CD14-positive monocyte (primary cell): ENCODE results near the gene CCNL1. TPM values are rescaled to one million over a fixed set of nuclear protein-coding genes. Genes with fewer than 3 reads are reported as not detected.

ENCODE experiments used
- DNase-seq, 3 donors: peaks; one replicate each; pipeline ENCODE4 v3.0.0-alpha.2; 2011 to 2022
- H2AFZ ChIP-seq: 2 replicates; pipeline ENCODE4 v1.6.0; 2012; ENCODE audit warnings: mild to moderate bottlenecking, low read depth, low read length, inconsistent platforms; ENCODE audit not compliant: insufficient read depth, poor library complexity, severe bottlenecking
- H3K27ac ChIP-seq, 2 donors: 1 replicate in 1 of 2; 2 replicates in 1 of 2; pipeline ENCODE4 v1.5.1; 2012 to 2013; ENCODE audit warnings: low read length in 2 of 2, control low read depth in 1 of 2, inconsistent platforms in 1 of 2, low read depth in 1 of 2, mild to moderate bottlenecking in 1 of 2
- H3K27me3 ChIP-seq, 2 donors: one replicate each; pipeline versions ENCODE4 v1.6.0 to v1.6.1; 2011 to 2013; ENCODE audit warnings: low read length in 2 of 2; ENCODE audit not compliant: control insufficient read depth in 2 of 2, insufficient read depth in 2 of 2
- H3K36me3 ChIP-seq, 2 donors: replicated peaks in 1 of 2; 1 replicate in 1 of 2; 2 replicates in 1 of 2; pipeline versions ENCODE4 v1.5.1 to v1.6.1; 2012 to 2013; ENCODE audit warnings: low read length in 2 of 2, control low read depth in 1 of 2, inconsistent platforms in 1 of 2, mild to moderate bottlenecking in 1 of 2; ENCODE audit not compliant: insufficient read depth in 2 of 2, control insufficient read depth in 1 of 2
- H3K4me1 ChIP-seq, 2 donors: 1 replicate in 1 of 2; 2 replicates in 1 of 2; pipeline versions ENCODE4 v1.5.1 to v1.6.1; 2012 to 2013; ENCODE audit warnings: low read length in 2 of 2, control low read depth in 1 of 2, inconsistent platforms in 1 of 2, mild to moderate bottlenecking in 1 of 2, moderate library complexity in 1 of 2; ENCODE audit not compliant: insufficient read depth in 2 of 2, control insufficient read depth in 1 of 2
- H3K4me2 ChIP-seq: replicated peaks from 2 replicates; pipeline ENCODE3; 2012; ENCODE audit warnings: low read length, moderate library complexity, mild to moderate bottlenecking; ENCODE audit not compliant: poor library complexity, severe bottlenecking; ENCODE audit errors: extremely low read depth
- H3K4me3 ChIP-seq, 3 experiments: fragments of 200-600 bp in 1 of 3; sonication (generic) in 1 of 3; replicated peaks in 1 of 3; 1 replicate in 2 of 3; 2 replicates in 1 of 3; pipeline ENCODE4 v1.5.1; 2011 to 2013; ENCODE audit warnings: low read length in 3 of 3, mild to moderate bottlenecking in 3 of 3, control low read depth in 2 of 3, low read depth in 2 of 3, inconsistent platforms in 1 of 3, moderate library complexity in 1 of 3
- H3K79me2 ChIP-seq: 2 replicates; pipeline ENCODE4 v1.6.0; 2012; ENCODE audit warnings: mild to moderate bottlenecking, control low read depth, inconsistent platforms, low read length, moderate library complexity; ENCODE audit not compliant: insufficient read depth
- H3K9ac ChIP-seq: 2 replicates; pipeline ENCODE4 v1.6.0; 2017; ENCODE audit warnings: low read length, mild to moderate bottlenecking; ENCODE audit not compliant: insufficient read depth, poor library complexity, severe bottlenecking
- H3K9me3 ChIP-seq, 2 donors: replicated peaks in 1 of 2; 1 replicate in 1 of 2; 2 replicates in 1 of 2; pipeline versions ENCODE4 v1.5.1 to v1.6.1; 2012 to 2013; ENCODE audit warnings: low read length in 2 of 2, control low read depth in 1 of 2; ENCODE audit not compliant: control insufficient read depth in 1 of 2, insufficient read depth in 1 of 2
- H4K20me1 ChIP-seq: 2 replicates; pipeline ENCODE4 v1.6.0; 2012; ENCODE audit warnings: mild to moderate bottlenecking, low read length, control low read depth, moderate library complexity; ENCODE audit not compliant: insufficient read depth
- H3K27ac Mint-ChIP-seq, 7 donors: one replicate each; pipeline ENCODE4 v1.8.0; 2020; ENCODE audit warnings: mild to moderate bottlenecking in 7 of 7, mixed read lengths in 7 of 7, moderate library complexity in 6 of 7, inconsistent platforms in 2 of 7
- H3K27me3 Mint-ChIP-seq, 3 donors: one replicate each; pipeline ENCODE4 v1.8.0; 2021 to 2022; ENCODE audit warnings: low read depth in 3 of 3, mild to moderate bottlenecking in 3 of 3, mixed read lengths in 3 of 3, moderate library complexity in 3 of 3, inconsistent platforms in 1 of 3
- H3K36me3 Mint-ChIP-seq, 2 donors: one replicate each; pipeline ENCODE4 v1.8.0; 2020; ENCODE audit warnings: mixed read lengths in 2 of 2, inconsistent platforms in 1 of 2, mild to moderate bottlenecking in 1 of 2
- H3K4me1 Mint-ChIP-seq: one replicate; pipeline ENCODE4 v1.8.0; 2020; ENCODE audit warnings: mild to moderate bottlenecking, mixed read lengths
- H3K4me3 Mint-ChIP-seq, 2 donors: one replicate each; pipeline ENCODE4 v1.8.0; 2020; ENCODE audit warnings: mild to moderate bottlenecking in 2 of 2, mixed read lengths in 2 of 2, moderate library complexity in 1 of 2
- H3K9me3 Mint-ChIP-seq, 7 donors: one replicate each; pipeline ENCODE4 v1.8.0; 2020 to 2022; ENCODE audit warnings: mixed read lengths in 7 of 7, mild to moderate bottlenecking in 6 of 7, moderate library complexity in 6 of 7, inconsistent platforms in 2 of 7
- WGBS: methylation state at CpG from one replicate; pipeline ENCODE4 v1.1.5; 2013; ENCODE audit warnings: missing lambda C conversion rate; ENCODE audit not compliant: insufficient coverage; 5-methylcytosine and 5-hydroxymethylcytosine counted together
- intact Hi-C, 2 donors: fragments of 100-400 bp; cut with micrococcal nuclease; formaldehyde crosslinking; loops; one replicate each; pipeline versions ENCODE4 v1.15.0 to v1.15.1; 2023
- polyA plus RNA-seq, 3 donors: library from polyadenylated mRNA; depleted of rRNA in 1 of 3; unstranded in 2 of 3; stranded (reverse) in 1 of 3; fragments of 300-500 nt in 2 of 3; fragments of >200 nt in 1 of 3; fragmentation: Illumina TruSeq in 2 of 3; gene quantifications; 1 replicate in 2 of 3; 2 replicates in 1 of 3; pipeline ENCODE4 v1.2.3, GENCODE V29; 2012 to 2021
- TF ChIP-seq, protein P1 (sequence below): fragments of 200-600 bp; IDR thresholded peaks from one replicate; pipeline ENCODE4 v1.8.0; 2022; ENCODE audit warnings: antibody characterized with exemption, mild to moderate bottlenecking

The CCNL1 gene
- polyA plus RNA-seq, 3 donors, result 32.0 to 751 (median 42.3) TPM

DNA sequence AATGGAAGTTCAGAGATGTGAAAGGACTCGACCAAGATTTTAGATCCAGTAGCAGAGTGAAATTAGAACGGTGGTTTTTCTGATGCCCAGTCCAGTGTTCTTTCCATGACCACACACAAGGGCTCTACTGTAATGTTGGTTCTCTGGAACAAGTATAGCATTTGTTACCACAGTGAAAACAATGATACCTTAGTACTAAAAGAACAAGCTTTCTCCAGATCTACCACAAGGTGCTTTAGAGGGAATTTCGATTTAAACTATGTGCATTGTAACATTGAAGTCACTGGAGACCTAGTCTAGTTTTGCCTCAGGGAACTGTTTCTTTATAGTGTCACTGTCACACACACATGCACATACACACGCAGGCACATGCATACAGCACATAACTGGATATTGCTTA lies 12.8 kb upstream of the CCNL1 start:
- no peak overlapping the region for H3K27ac ChIP-seq

DNA sequence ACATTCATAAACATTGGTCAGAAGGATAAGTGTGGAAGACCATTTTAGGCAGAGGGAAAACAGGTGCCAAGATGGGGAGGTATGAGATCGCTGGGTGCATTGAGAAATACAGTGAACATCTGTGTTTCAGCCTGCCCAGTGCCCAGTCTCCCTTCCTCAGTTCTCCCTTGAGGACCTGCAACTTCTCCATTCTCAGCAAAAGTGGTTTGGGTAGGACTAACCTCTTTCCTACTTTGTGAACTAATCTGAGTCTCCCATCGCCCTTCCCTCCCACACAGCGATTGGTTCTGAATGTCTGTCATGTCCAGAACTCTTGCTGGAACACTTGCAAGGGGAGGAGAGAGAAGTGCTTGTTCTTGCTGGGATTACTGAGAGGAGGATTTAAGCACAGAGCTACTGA lies 10.9 kb upstream of the CCNL1 start:
- peak overlapping the region; percentile 24 for H3K4me2 ChIP-seq
- peaks cover 0 to 1% (median 0%) of the 10 kb centered on the region in 3 donors for H3K27me3 Mint-ChIP-seq
- peak overlapping the region; percentile 74 to 89 (median 82) for H3K27ac Mint-ChIP-seq
- H3K4me3 Mint-ChIP-seq, result peak overlapping the region in 1 of 2 donors; percentile 72
- no peaks in the 10 kb centered on the region for H3K9me3 ChIP-seq
- WGBS, result no CpG with 5 or more reads among the region's 3 CpGs
- no peaks in the 10 kb centered on the region for H3K36me3 ChIP-seq
- no peak overlapping the region for H3K9ac ChIP-seq
- peaks cover under 1% of the 10 kb centered on the region for H3K79me2 ChIP-seq
- peak overlapping the region; percentile 77 for H2AFZ ChIP-seq
- H3K4me1 Mint-ChIP-seq, result peaks cover 20% of the 10 kb centered on the region
- no peaks in the 10 kb centered on the region for H4K20me1 ChIP-seq
- peak; percentile 39 to 55 (median 44) for DNase-seq
- H3K36me3 Mint-ChIP-seq, result no peaks in the 10 kb centered on the region
- H3K4me3 ChIP-seq, result peak overlapping the region in 1 of 3 experiments; percentile 9
- H3K27ac ChIP-seq, result peak overlapping the region; percentile 8 to 66
- TF ChIP-seq, protein P1, sequence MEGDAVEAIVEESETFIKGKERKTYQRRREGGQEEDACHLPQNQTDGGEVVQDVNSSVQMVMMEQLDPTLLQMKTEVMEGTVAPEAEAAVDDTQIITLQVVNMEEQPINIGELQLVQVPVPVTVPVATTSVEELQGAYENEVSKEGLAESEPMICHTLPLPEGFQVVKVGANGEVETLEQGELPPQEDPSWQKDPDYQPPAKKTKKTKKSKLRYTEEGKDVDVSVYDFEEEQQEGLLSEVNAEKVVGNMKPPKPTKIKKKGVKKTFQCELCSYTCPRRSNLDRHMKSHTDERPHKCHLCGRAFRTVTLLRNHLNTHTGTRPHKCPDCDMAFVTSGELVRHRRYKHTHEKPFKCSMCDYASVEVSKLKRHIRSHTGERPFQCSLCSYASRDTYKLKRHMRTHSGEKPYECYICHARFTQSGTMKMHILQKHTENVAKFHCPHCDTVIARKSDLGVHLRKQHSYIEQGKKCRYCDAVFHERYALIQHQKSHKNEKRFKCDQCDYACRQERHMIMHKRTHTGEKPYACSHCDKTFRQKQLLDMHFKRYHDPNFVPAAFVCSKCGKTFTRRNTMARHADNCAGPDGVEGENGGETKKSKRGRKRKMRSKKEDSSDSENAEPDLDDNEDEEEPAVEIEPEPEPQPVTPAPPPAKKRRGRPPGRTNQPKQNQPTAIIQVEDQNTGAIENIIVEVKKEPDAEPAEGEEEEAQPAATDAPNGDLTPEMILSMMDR, result no peak
- no peaks in the 10 kb centered on the region for H3K27me3 ChIP-seq
- peaks cover 0 to 3% (median 0%) of the 10 kb centered on the region in 7 donors for H3K9me3 Mint-ChIP-seq
- H3K4me1 ChIP-seq, result peaks cover 20 to 23% of the 10 kb centered on the region in 2 donors
- intact Hi-C loops, result no loop called here

More for the DNA sequence above, 12.8 kb upstream of the CCNL1 start:
- DNase-seq, result no peak
- Histone ChIP-seq H3K4me3 (no peak overlapping the region), H3K79me2 (peaks cover 19% of the 10 kb centered on the region), H3K9me3 (no peaks in the 10 kb centered on the region), H3K4me1 (peaks cover 31 to 32% of the 10 kb centered on the region in 2 donors), H3K36me3 (no peaks in the 10 kb centered on the region), H2AFZ (no peak overlapping the region), H3K4me2 (no peak overlapping the region), H4K20me1 (no peaks in the 10 kb centered on the region), H3K9ac (no peak overlapping the region), H3K27me3 (no peaks in the 10 kb centered on the region)
- TF ChIP-seq, protein P1, result no peak
- H3K27me3 Mint-ChIP-seq, result peaks cover 0 to 1% (median 0%) of the 10 kb centered on the region in 3 donors
- H3K27ac Mint-ChIP-seq, result peak overlapping the region in 1 of 7 donors; percentile 10
- H3K36me3 Mint-ChIP-seq, result peaks cover 5 to 7% of the 10 kb centered on the region in 2 donors
- H3K4me3 Mint-ChIP-seq, result no peak overlapping the region
- H3K9me3 Mint-ChIP-seq, result peaks cover 0 to 3% (median 0%) of the 10 kb centered on the region in 7 donors
- WGBS, result 100% methylated on average over 2 of the region's 4 CpGs
- peaks cover 31% of the 10 kb centered on the region for H3K4me1 Mint-ChIP-seq
- intact Hi-C loops, result no loop called here
